Pons (tissue), 1 donor: ENCODE results near the gene RGS6.
A peak's percentile ranks its signal among the peaks of the same experiment; 100 is the strongest.

ENCODE experiments used
- DNase-seq: peaks from one replicate; pipeline ENCODE4 v3.0.0-alpha.2; 2016; ENCODE audit warnings: low spot score

Gene RGS6

DNA sequence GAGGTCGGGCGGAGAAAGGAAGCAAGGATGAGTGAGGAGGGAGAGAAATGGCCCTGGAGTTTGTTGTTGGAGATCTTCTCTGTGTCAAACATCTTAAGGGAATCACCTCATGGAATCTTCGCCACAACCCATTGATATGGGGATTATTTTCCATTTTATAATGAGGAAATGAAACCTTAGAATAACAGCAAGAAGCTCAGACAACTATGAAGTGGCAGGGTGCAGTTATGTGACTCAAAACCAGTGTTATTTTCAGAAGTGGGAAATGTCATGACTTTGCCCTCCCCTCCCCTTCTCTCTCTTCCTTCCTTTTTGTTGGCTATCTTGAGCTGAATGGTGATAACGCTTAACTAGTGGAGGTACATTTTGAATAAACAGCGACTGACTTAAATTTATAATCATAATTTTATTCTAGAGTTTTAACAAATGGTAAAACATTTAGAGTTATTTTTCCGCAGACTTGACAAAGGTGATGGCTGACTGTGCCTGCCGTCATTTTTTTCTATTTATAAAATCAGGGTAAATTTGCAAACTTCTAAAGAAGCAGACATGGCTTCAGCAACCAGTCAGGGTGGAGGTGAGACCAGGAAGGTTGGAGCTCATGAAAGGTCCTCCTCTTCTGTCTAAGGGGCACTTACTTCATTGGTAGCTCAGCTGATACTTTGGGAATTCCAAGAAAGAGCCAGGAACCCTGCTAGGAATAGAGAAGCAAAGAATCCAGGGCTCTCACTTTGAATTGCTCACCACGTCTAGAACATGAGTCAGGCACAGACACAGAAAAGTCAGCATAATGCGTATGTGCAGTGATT is 232.4 kb downstream of the RGS6 start:
- no peak for DNase-seq

DNA sequence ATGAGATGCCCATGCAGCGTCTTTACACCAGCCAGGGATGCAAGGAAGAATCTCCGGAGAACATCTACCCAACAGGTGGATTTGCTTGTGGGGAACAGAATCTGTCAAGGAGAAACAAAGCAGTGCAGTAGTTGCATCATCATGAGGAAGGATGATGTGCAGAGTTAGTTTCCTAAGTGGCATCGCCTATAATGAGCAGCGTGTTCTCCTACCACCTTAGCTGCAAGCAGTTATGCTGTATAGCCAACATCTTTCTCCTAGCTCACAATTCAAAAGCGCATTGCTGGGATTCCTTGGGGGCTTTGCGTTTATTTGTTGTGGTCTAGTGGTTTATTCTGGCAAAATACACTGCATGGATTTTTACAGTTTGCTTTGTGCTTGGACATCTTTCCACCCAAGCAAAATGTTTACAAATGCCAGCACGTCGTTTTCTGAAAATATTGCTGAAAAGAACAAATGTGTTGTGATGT is 233.0 kb downstream of the RGS6 start:
- DNase-seq = no peak

- DNase-seq = no peak
Measured at GRCh38 chr14:72169521-72169920, 237.3 kb downstream of the RGS6 start.

- no peak for DNase-seq
Measured at GRCh38 chr14:72172049-72172448, 239.8 kb downstream of the RGS6 start.

- no peak for DNase-seq
Measured at GRCh38 chr14:72172597-72172996, 240.4 kb downstream of the RGS6 start.

DNA sequence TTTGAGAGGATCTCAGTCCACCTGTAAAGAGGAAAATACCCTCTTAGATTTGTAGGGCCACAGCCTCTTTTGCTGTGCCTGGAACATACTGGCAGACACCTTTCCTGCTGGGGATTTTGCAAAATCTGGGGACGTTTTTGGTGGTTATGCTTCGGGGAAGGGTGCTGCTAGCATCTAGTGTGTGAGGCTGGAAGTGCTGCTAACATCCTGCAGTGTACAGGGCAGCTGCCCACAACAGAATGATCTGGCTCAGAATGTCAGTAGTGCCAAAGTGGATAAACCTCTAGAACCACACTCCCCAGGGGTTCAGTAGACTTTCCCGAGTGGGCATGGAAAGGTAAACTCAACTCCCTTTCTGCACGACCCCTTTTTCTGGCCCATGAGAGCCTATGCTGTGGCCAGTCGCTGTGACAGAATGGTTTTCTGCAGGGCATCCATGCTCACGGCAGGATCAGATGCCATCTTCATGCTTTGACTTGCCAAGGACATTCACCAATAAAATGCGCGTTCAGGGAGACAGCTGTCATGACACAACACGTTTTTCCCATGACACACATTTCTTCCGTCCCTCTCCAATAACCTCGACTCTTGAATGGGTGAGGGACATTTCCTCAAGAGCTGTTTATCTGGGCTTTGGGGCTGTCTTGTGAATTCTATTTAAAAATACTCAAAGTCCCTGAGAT is 240.9 kb downstream of the RGS6 start:
- no peak for DNase-seq

DNA sequence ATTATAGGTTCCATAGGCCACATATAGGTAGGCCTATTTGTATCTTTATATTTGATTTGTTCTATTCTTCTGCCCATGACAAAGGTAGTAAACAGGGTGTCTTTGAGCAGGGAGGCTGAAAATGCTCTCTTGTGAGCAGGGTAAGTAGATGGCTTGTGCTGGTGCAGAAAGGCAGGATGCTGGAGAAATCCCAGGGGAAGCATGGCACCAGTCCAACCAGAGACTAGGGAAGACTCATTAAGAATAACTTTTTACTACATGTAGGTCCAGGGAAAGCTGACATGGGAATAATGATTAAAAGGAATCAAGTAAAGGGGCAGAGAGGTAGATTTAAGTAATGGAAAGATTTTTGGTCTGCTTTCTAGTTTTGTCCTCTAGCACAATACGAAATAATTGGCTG is 245.0 kb downstream of the RGS6 start:
- DNase-seq = no peak

DNA sequence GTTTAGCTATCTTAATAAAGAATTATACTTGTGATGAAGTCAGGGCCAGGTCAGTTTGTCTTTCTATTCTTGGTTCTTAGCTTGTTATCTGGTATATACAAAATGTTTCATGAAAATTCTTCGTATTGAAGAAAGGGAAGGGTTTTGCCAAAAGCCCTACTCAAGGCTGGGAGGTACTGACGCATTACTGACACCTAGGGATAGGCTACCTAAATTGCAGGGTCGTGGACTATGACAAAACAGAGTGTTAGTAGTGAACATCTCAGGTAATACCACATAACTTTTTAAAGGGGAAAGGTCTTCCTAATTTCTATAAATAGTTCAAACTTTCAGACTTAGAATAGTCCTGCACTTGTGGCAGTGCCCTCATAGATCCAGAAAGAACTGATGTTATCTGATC is 246.3 kb downstream of the RGS6 start:
- DNase-seq = no peak

GRCh38 chr14:72182708-72183432 is 250.6 kb downstream of the RGS6 start:
- no peak for DNase-seq

DNA sequence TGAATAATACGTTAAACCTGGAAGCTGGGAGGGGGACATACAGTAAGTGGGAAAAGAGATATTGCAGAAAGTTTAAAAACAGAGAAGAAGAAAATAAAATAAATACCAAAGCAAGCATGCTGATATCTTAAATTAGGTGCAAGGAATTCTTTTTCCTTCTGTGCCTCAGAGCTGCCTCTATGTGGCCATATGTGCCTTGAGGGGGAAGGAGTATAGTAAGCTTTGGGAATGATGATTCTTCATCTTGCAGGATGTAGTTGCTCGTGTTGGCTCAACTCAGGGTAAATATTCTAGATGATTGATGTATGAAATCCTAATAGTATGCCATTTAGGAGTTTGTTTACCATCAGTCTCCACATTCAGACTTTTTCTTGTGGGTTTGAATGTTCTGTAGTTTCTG is 251.4 kb downstream of the RGS6 start:
- no peak for DNase-seq

- DNase-seq = peak; percentile 58
Measured at GRCh38 chr14:72186523-72186922, 254.3 kb downstream of the RGS6 start.

DNA sequence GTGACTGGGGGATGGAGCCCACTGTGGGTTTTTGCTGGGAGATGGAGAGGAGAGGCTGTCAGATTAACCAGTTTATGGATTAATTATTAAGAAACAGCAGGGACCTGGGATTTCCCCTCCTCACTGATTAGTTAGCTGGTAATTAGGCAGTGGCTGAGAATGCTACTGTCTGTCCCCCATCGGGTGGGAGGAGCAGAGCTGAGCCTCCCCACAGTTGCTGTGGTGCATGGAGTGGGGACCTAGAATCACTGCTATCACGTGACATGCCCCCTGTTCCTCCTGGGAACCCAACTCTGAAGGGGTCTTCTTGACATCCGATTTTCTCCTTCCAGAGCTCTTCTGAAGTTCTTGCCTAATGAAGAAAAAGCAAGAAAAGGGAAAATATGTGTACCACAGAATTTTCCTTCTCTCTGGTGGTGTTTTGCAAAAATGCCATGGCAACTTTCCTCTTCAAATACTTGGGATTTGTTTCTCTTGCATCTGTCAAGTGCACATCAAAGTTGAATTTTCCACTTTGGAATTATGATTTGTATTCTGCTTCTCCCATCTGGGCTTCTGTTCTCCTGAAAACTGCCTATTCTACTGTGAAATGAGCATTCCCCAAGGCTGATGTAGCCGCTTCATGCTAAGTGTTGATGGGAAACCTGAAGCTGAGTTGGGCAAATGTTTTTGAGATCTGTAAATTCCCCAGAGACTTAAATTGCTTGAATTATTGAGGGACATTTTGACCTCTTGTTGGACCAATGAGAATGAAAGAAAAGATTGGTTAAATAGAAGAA is 264.2 kb downstream of the RGS6 start:
- DNase-seq = no peak

GRCh38 chr14:72201645-72202044 is 269.4 kb downstream of the RGS6 start:
- no peak for DNase-seq

DNA sequence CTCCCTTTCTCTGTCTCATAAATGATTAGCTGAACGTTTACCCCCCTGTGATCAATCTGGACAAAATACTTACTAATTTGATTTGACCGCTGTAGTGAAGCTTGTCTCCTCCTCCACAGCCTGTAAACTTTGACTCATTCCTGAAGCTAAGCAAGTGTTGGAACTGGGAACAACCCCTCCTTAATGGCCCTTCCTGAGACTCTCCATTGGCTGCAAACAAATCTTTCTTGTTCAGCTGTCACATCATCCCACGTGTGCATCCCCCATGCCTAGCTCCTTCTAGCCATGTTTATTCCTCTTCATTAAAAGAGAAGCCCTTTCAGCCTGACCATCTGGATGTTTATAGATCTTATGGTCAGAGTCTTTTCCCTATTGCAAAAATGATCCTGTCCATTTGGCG is 281.2 kb downstream of the RGS6 start:
- no peak for DNase-seq

DNA sequence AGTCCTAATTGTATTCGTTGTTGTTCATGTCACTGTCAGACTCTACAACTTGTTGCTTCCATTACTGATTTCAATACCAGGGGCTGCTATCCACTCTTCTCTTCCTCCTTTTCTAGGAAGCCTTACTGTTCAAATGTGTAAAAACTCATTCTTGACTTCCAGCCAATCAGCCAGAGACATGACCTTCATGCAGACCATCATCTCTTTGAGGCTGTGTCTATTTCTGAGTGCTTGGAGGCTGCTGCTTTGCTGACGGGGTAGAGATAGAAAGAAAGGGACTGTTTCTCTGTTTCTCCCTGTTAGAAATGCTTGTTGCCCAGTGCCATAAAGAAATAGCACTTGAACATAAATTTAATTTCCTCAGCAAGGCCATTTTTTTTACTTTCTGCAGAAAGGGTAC is 282.9 kb downstream of the RGS6 start:
- no peak for DNase-seq

- DNase-seq = no peak
Measured at GRCh38 chr14:72217135-72217534, 284.9 kb downstream of the RGS6 start.

DNA sequence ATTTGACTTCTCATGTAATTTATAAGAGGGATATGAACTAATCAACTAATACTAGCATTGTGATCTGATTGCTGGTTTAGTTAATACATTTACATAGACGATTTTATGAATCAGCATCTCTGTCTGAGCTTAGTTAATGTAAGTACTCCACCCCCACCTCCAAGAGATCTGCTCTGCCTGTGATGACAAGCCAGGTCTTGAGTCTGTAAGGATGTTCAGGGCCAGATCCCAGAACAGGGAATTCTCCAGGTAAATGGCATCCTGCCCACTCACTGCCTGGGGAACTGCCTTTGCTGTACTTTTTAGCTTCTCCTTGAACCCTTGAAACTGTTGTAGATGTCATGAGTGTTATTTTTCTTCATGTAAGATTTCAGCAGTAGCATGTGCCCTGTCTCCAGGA is 289.8 kb downstream of the RGS6 start:
- DNase-seq = no peak

GRCh38 chr14:72236629-72237028 is 304.4 kb downstream of the RGS6 start:
- DNase-seq = no peak

- no peak for DNase-seq
Measured at GRCh38 chr14:72237722-72238666, 305.8 kb downstream of the RGS6 start.

- peak; percentile 3 for DNase-seq
Measured at GRCh38 chr14:72243309-72244293, 311.4 kb downstream of the RGS6 start.
